GM18511 (cell line): ENCODE results near the gene CLCN4.

ENCODE experiments used
- ATAC-seq: cut with Tn5 transposase; IDR thresholded peaks from one replicate; pipeline ENCODE4 v1.9.1; 2021; ENCODE audit warnings: mild to moderate bottlenecking, moderate library complexity; ENCODE audit not compliant: unreplicated experiment

CLCN4 gene

GRCh38 chrX:10166248-10166716 lies 9.5 kb downstream of the CLCN4 start:
- no peak for ATAC-seq

DNA sequence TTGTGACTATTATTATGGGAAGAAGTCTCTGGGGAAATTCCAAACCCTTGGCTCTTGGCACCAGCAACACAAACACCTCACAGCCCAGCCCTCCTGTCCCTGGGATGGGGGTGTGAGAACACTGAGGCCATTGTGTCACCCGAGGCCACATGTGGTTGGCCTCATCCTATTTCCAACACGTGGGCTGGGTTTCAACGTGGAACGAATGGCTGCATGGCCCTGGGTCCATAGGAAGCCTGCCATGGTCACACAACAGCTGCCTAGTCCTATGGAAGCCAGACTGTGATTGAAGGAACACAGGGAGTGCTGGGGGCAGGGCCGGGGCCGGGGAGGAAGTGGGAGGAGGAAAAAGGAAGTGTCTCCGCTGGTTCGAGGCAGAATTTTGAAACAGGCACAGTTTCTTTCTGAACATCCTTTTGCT lies 10.0 kb downstream of the CLCN4 start:
- no peak for ATAC-seq

DNA sequence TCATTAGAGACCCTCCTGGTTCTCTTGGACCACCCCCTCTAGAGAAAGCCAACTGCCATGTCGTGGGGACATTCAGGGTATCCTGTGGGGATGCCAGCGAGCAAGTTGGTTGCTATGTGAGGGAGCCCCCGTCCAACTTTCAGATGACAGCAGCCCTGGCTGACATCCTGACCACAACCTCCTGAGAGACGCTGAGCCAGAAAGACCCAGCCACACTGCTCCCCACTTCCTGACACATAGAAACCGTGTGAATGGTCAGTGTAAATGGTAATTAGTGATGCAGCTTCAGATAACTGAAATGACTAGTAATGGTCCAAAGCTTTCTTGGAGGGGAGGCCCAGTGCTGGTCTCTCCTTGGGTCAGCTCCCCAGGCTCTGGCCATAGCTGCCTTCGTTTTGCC lies 10.8 kb downstream of the CLCN4 start:
- ATAC-seq = peak; percentile 70

- no peak for ATAC-seq
Observed at GRCh38 chrX:10168226-10168625, 11.5 kb downstream of the CLCN4 start.

GRCh38 chrX:10169175-10169574 lies 12.4 kb downstream of the CLCN4 start:
- ATAC-seq = no peak

DNA sequence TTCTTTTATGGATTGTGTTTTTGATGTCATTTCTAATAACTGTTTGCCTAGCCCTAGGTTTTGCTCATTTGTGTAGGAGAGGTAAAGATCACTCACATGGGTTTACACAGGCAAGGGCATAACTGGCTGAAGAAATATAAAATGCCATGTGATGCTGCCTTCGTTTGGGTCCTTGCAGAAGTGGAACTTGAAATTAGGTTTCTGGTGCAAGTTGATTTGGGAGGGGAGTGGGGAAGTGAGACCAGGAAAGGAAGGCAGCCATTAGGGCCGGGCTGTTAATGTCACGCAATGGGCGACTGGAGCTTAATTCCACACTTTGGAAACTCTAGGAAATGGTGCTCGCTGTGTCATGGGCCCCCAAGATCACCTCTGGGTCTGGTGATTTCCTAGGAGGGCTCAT lies 14.5 kb downstream of the CLCN4 start:
- no peak for ATAC-seq

DNA sequence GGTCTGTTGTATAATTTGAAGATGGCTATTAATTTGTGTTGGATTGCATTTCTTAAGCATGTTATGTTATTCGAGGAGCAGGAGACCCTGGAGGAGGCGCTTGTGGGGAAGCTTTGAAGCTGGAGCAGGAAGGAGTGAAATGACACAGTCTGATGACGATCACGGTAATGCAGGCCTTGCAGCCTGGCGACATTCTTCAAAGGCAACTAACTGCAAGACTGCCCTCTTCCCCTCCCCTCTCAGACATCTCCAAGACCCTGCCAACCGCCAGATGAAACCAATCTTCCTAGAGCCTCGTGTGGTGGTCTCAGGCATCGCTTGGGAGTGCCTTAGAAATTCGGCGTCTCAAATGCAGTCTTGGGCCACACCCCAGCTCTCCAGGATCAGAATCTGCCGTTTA lies 16.1 kb downstream of the CLCN4 start:
- ATAC-seq = no peak

GRCh38 chrX:10173331-10173900 lies 16.6 kb downstream of the CLCN4 start:
- ATAC-seq = no peak

GRCh38 chrX:10174051-10174450 lies 17.3 kb downstream of the CLCN4 start:
- ATAC-seq = no peak

DNA sequence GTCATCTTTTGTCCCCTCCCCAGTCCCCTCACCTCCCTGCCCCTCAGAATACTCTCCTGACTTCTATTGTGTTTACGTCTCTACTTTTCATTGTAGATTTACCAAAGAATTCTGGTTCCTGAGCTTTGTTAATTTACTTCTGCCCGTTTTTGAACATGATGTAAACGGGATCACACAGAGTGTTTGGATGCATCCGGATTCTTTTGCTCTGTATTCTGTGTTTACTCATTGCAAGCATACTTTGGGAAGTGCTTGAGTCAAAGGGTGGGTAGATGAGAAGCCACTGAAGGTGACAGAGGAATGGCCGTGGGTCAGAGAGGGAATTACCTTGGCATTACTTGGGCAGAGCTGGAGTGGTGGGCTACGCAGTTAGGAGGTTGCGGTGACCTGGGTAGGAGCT lies 18.0 kb downstream of the CLCN4 start:
- no peak for ATAC-seq

GRCh38 chrX:10175319-10175871 lies 18.6 kb downstream of the CLCN4 start:
- ATAC-seq = no peak

DNA sequence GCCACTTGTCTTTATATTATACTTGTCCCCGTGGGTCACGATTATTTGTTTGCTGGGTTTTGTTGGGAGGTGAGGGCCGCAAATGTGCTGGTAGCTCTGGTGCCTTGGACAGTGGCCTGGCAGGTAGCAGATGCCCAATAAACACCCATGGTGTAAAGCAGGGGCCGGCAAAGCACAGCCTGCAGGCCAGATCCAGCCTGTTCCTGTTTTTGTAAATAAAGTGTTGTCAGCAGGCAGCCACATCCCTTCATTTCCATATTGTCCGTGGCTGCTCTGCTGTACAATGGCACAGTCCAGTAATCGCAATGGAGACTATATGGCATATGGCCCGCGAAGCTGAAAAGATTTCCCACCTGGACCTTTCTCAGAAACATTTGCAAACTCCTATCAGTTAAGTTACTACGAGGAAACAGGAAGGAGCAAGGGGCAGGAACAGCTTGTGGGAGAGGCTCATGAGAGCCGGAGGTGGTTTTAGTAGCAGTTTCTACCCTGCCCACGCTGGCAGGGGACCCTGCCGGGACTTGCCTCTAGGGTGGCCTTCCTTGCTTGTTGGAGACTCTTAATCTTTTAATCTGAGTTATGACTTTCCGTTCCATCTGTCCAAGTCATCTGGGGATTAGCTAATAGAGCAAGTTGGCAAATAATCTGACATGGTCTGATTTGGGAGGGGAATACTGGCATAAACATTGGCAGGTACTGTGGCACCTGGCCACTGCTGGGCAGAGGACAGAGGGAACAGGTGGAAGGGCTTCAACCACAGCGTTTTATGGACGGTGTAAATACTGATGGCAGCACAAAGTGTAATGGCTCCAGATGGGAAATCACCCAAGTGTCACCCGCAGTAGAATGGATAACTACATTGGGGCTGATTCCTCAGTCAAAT lies 19.6 kb downstream of the CLCN4 start:
- no peak for ATAC-seq

DNA sequence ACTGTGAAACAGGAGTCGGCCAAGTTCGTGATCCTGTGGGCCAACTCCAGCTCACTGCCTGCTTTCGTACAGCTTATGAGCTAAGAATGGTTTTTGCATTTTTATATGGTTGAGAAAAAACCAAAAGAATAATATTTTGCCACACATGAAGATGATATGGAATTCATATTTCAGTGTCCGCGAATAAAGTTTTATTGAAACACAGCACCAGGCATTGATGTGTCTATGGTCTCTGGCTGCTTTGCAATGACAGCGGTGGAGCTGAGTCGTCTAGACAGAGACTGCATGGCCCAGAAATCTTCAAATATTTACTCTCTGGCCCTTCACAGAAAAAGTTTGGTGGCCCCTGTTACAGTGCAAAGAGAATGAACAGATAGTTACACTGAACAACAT lies 20.2 kb downstream of the CLCN4 start:
- ATAC-seq = no peak

- ATAC-seq = no peak
Observed at GRCh38 chrX:10177601-10178000, 20.8 kb downstream of the CLCN4 start.

DNA sequence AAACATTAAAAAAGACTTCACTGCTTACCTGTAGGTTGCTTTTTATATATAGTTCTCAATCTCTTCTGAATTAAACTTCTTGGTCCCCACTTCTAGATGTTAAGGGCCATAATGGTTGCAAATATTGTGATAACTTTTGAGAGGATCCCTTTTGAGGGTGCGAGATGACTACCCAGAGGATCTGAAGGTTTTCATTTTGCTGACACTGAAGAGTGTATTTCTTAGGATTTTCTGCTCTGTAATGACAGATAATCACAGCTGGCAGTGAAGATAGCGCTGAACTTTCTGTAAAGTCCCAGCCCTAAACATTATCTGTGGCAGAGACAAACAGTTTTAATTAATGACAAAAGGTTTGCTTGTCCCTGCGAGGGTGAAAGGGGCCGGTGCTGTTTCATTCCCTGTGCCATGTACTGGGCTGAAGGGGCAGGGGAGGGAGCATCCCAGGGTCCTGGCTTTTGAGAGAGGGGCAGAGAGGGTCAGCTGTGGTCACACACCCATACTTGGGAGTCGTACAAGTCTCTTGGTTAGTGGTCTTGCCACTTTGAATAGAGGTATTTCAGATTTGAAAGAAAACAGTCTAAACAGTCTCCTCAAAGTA lies 22.2 kb downstream of the CLCN4 start:
- no peak for ATAC-seq

- ATAC-seq = no peak
Observed at GRCh38 chrX:10183760-10184159, 27.0 kb downstream of the CLCN4 start.

GRCh38 chrX:10184411-10184810 lies 27.6 kb downstream of the CLCN4 start:
- no peak for ATAC-seq

GRCh38 chrX:10186355-10186754 lies 29.6 kb downstream of the CLCN4 start:
- ATAC-seq = no peak

- no peak for ATAC-seq
Observed at GRCh38 chrX:10187421-10187820, 30.6 kb downstream of the CLCN4 start.

GRCh38 chrX:10189317-10190268 lies 32.8 kb downstream of the CLCN4 start:
- peak; percentile 86 for ATAC-seq

- peak; percentile 65 for ATAC-seq
Observed at GRCh38 chrX:10190367-10190766, 33.6 kb downstream of the CLCN4 start.
